ENCODE data around the gene DUOX1.

DUOX1 gene

GRCh38 chr15:45144775-45145174 is 15.0 kb downstream of the DUOX1 start:
- DNase-seq, result no peak

- no peak for DNase-seq
Measured at GRCh38 chr15:45146405-45146804, 16.6 kb downstream of the DUOX1 start.

DNA sequence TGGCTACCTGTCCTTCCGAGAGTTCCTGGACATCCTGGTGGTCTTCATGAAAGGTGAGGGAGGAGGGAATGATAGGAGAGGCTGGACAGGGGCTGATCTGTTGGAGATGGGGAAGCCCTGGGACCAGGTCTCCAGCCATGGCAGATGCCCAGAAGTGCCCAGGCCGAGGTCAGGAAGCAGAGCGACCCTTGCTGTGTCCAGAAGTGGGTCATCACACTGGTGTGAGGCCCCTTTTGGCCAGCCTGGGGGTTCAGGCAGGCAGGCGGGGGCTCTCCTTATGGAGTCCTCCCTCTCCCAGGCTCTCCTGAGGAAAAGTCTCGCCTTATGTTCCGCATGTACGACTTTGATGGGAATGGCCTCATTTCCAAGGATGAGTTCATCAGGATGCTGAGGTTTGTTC is 17.8 kb downstream of the DUOX1 start:
- no peak for DNase-seq

DNA sequence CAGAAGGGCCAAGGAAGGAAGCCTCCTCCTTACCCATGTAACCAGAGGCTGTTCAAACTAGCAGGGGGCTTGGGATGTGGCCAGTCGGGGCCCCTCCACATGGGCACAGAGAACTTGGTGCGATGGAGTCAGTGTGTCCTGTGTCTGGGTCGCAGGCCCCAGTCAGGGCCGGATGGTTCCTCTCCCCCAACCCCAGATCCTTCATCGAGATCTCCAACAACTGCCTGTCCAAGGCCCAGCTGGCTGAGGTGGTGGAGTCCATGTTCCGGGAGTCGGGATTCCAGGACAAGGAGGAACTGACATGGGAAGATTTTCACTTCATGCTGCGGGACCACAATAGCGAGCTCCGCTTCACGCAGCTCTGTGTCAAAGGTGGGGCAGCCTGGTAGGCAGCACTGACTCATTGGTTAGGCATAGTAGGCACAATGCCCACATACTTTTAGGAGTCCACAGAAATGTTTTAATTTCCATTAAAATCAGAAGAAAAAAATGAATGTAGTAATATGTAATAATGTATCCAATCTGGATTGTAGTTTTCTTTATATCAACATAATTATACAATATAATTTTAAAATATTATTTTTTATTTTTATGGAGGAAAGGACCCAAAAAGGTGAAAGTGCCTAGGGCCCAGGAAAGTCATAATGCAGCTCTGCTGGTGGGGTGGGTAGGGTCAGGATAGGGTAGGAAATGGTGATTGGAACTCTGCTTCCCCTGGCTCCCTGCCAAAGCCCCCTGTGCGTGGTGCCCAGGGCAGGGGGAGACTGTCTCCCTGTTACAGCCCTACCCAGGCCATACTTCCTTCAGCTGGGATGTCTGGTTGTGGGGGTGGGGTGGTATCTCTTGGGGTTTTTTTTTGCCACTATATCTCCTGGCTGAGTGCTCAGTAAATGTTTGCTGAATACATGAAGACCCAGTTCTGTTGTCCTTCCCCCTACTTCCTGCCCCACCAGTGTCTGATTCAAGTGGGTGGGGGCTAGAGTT is 18.6 kb downstream of the DUOX1 start:
- no peak for DNase-seq

DNA sequence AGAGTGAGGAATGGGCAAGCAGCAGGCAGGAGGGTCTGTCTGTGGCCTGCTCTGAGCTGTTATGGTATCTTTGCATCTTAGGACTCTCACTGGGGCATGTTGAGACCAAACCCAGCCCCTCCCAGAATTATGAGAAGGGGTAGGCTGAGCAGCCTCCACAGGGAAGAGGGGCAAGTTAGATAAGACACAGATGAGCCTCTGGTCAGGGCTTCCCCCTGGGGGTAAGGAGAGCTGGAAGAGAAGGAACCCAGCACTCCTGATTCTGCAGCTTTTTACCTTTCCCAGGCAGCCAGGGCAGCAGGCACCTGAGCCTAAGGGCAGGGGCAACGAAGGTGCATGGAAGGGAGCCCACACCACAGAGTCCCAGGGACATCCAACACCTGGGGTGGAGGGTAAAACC is 19.3 kb downstream of the DUOX1 start:
- DNase-seq, result no peak

GRCh38 chr15:45150481-45150880 is 20.7 kb downstream of the DUOX1 start:
- no peak for DNase-seq

GRCh38 chr15:45150997-45151396 is 21.2 kb downstream of the DUOX1 start:
- no peak for DNase-seq

- no peak for DNase-seq
Measured at GRCh38 chr15:45151998-45152828, 22.4 kb downstream of the DUOX1 start.

DNA sequence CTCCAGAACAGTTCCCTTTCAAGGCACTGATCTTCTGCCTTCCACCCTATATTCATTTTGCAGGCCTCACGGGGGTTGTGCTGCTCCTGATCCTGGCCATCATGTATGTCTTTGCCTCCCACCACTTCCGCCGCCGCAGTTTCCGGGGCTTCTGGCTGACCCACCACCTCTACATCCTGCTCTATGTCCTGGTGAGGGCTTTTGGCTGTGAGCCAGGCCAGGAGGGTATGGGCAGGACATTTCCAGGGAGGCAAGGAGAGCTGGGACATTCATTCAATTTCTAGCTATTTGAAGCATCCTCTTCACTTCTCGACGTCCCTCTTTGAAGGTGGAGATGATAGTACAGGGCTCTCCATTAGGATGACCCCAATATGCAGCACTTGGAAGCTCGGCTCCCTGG is 25.9 kb downstream of the DUOX1 start:
- no peak for DNase-seq

GRCh38 chr15:45156744-45157455 is 27.1 kb downstream of the DUOX1 start:
- no peak for DNase-seq

GRCh38 chr15:45157974-45158373 is 28.2 kb downstream of the DUOX1 start:
- no peak for DNase-seq

DNA sequence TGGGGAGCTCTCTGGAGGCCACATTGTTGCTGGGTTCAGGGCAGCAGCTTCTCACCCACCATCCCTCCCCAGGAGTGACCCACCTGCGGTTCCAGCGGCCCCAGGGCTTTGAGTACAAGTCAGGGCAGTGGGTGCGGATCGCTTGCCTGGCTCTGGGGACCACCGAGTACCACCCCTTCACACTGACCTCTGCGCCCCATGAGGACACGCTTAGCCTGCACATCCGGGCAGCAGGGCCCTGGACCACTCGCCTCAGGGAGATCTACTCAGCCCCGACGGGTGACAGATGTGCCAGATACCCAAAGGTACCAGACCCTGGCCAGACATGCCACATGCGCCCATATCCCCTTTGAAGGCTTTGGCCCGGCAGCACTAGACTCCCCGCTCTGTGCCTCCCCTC is 31.9 kb downstream of the DUOX1 start:
- DNase-seq, result no peak

GRCh38 chr15:45162771-45163507 is 33.1 kb downstream of the DUOX1 start:
- peak; percentile 66 for DNase-seq

GRCh38 chr15:45163508-45163856 is 33.7 kb downstream of the DUOX1 start:
- no peak for DNase-seq

- DNase-seq, result no peak
Measured at GRCh38 chr15:45164914-45165313, 35.1 kb downstream of the DUOX1 start.

DNA sequence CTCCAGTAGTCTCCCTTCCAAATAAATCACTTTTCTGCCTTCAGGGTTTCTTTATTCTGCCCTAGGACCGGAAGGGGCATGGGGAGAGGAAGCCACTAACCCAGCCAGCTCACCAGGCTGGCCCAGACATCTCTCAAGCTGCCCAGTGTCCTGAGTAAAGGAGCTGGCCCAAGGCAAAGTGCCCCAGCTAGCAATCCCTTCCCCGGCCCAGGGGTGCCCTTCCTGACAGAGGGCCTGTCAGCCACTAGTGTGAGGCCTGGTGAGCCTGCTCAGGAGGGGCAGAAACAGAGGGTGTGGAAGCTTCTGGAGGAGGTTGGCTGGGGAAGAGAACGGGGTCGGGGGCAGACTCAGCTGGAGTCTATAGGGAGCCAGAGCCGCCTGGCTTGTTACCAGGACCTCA is 35.7 kb downstream of the DUOX1 start:
- no peak for DNase-seq

GRCh38 chr15:45166834-45167630 is 37.2 kb downstream of the DUOX1 start:
- peak; percentile 84 for DNase-seq

DNA sequence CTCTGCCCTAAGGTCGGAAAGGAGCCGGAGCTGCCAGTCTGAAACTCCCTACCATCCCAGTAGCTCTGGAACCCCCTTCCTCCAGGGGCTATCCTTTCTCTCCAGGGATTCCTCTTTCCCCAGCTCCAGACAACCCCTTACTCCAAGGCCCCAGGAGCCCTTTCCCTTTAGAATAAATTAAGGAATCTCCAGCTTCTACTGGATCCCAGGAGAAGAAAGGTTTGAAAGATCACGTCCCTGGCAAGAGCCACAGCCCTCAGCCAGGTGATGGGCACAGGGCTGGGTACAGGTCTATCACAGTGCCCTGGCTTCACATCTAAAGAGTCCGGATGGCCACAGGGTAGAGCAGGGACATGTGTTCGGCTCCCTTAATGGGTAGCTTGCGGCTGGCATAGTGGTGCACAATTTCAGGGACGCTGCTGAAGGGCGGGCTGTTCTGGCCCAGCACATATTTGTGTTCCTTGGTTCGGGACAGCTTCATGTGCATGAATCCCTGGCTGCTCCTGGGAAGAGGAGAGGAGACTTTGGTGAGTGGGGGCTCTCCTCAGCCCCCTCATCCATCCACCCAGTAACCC is 37.9 kb downstream of the DUOX1 start:
- no peak for DNase-seq

DNA sequence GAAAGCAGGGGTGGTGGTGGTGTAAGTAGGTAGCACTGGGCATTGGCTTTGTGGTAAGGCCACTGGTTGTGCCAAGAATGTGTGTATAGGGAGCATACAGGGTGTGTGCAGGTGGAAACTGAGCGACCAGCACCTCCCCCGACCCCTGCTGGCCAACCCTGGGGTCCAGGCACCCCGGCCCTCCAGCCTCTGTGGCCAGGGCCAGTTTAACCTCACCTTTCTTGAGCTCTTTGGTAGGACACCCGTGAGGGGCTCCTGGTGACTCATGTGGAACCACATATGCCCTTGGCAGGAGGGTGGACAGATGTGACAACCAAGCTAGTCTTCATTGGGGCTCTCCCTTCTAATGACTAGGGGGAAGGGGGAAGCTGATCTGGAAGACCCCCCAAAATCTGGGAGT is 38.5 kb downstream of the DUOX1 start:
- DNase-seq, result no peak

DNA sequence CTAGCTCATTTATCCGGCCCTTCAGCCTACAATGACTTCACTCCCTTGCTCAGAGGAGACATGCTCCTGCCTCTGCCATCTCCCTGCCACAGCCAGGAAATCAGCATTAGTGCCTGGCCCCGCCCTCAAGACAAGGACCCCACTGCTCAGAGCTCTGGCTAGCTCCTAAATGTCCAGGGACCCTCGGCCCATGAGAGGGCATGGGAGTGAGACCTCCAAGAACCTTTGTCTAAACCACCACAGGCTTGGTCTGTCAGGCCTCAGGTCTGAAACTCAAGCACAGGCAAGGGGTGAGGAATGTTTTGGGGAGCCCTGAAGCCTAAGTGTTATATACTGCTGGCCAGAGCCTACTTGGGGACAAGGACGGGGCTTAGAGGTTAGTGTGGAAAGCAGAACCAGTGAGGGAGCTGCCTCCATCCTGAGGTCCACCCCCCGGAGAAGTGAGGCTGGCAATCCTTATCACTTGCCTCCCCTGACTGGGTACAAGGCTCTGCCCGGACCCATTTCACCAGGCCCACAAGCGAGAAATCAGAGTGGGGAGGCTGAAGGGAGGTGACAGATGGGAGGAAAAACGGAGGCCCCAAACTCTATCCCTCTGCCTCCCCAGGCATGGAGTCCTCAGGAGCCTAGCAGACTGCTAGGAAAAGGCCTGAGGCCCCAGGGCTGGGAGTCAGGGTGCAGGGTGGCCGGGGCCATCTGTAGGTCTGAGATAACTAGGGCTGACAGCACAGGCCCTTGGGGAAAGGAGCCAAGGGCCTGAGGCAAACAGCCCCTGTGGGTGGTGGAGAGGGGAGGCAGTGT is 39.2 kb downstream of the DUOX1 start:
- no peak for DNase-seq
